Measurements from ENCODE around the gene CDT1. TPM values are rescaled to one million over a fixed set of nuclear protein-coding genes. Genes with fewer than 3 reads are reported as not detected.

CDT1 gene
- total RNA-seq, 2 donors from 2014 or later: 0.71 TPM; not detected in 1

DNA sequence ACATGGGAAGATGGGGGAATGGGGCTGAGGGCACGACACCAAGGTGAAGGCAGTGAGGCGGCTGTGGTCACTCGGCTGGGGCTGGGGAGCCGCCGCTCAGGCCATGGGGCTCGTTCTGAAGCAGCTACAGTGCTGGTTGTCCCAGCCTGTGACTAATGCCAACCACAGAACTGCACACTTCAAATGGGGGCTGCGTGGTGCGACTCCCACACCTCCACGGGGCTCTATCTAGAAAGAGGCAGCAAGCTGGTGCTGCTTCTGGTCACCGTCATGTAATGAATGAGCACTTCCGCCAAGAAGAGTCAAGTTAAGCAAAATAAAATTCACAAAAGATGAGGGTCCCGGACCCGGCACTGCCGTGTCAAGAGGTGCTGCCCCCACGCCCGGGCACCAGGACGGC lies 33.2 kb downstream of the CDT1 start:
- DNase-seq (ENCODE audit: low spot score) (no peak), ATAC-seq (ENCODE audit: insufficient number of reproducible peaks, low FRiP score, low read depth) (no peak)
- no peak overlapping the region for H3K4me3 ChIP-seq
- TF ChIP-seq, protein P1, sequence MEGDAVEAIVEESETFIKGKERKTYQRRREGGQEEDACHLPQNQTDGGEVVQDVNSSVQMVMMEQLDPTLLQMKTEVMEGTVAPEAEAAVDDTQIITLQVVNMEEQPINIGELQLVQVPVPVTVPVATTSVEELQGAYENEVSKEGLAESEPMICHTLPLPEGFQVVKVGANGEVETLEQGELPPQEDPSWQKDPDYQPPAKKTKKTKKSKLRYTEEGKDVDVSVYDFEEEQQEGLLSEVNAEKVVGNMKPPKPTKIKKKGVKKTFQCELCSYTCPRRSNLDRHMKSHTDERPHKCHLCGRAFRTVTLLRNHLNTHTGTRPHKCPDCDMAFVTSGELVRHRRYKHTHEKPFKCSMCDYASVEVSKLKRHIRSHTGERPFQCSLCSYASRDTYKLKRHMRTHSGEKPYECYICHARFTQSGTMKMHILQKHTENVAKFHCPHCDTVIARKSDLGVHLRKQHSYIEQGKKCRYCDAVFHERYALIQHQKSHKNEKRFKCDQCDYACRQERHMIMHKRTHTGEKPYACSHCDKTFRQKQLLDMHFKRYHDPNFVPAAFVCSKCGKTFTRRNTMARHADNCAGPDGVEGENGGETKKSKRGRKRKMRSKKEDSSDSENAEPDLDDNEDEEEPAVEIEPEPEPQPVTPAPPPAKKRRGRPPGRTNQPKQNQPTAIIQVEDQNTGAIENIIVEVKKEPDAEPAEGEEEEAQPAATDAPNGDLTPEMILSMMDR (IDR thresholded peaks at IDR 0.05): no peak
- H3K27me3 ChIP-seq (replicated peaks; ENCODE audit: insufficient read depth): no peaks in the 10 kb centered on the region
- peaks cover 21% of the 10 kb centered on the region for H3K36me3 ChIP-seq
- no peaks in the 10 kb centered on the region for H3K9me3 ChIP-seq
- no peak overlapping the region for H3K27ac ChIP-seq
- H3K4me1 ChIP-seq (ENCODE audit: control insufficient read depth in 1 of 2, low read depth in 2 of 2): no peaks in the 10 kb centered on the region

GRCh38 chr16:88837806-88838205 lies 34.2 kb downstream of the CDT1 start:
- Histone ChIP-seq H3K4me3 (no peak overlapping the region), H3K4me1 (ENCODE audit: control insufficient read depth in 1 of 2, low read depth in 2 of 2) (no peaks in the 10 kb centered on the region), H3K27ac (no peak overlapping the region), H3K27me3 (replicated peaks; ENCODE audit: insufficient read depth) (no peaks in the 10 kb centered on the region), H3K9me3 (no peaks in the 10 kb centered on the region), H3K36me3 (peaks cover 21% of the 10 kb centered on the region)
- DNase-seq (ENCODE audit: low spot score) (no peak), ATAC-seq (ENCODE audit: insufficient number of reproducible peaks, low FRiP score, low read depth) (no peak)
- TF ChIP-seq, protein P1 (IDR thresholded peaks at IDR 0.05): no peak

GRCh38 chr16:88838566-88838965 lies 35.0 kb downstream of the CDT1 start:
- Histone ChIP-seq H3K4me3 (no peak overlapping the region), H3K4me1 (ENCODE audit: control insufficient read depth in 1 of 2, low read depth in 2 of 2) (no peaks in the 10 kb centered on the region), H3K27ac (no peak overlapping the region), H3K9me3 (no peaks in the 10 kb centered on the region), H3K36me3 (peaks cover 21% of the 10 kb centered on the region), H3K27me3 (replicated peaks; ENCODE audit: insufficient read depth) (no peaks in the 10 kb centered on the region)
- TF ChIP-seq, protein P1 (IDR thresholded peaks at IDR 0.05): no peak
- DNase-seq (ENCODE audit: low spot score) (no peak), ATAC-seq (ENCODE audit: insufficient number of reproducible peaks, low FRiP score, low read depth) (no peak)

- Histone ChIP-seq H3K4me1 (ENCODE audit: control insufficient read depth in 1 of 2, low read depth in 2 of 2) (no peaks in the 10 kb centered on the region), H3K36me3 (peaks cover 21% of the 10 kb centered on the region), H3K27me3 (replicated peaks; ENCODE audit: insufficient read depth) (no peaks in the 10 kb centered on the region), H3K27ac (no peak overlapping the region), H3K9me3 (no peaks in the 10 kb centered on the region), H3K4me3 (no peak overlapping the region)
- DNase-seq (ENCODE audit: low spot score) (no peak), ATAC-seq (ENCODE audit: insufficient number of reproducible peaks, low FRiP score, low read depth) (no peak)
- TF ChIP-seq, protein P1 (IDR thresholded peaks at IDR 0.05): no peak
Measured at GRCh38 chr16:88839026-88839529, 35.5 kb downstream of the CDT1 start.

GRCh38 chr16:88839745-88840599 lies 36.4 kb downstream of the CDT1 start:
- DNase-seq (ENCODE audit: low spot score): no peak
- no peaks in the 10 kb centered on the region for H3K9me3 ChIP-seq
- no peaks in the 10 kb centered on the region for H3K4me1 ChIP-seq (ENCODE audit: control insufficient read depth in 1 of 2, low read depth in 2 of 2)
- no peaks in the 10 kb centered on the region for H3K27me3 ChIP-seq (replicated peaks; ENCODE audit: insufficient read depth)
- H3K36me3 ChIP-seq: peaks cover 21% of the 10 kb centered on the region
- no peak overlapping the region for H3K27ac ChIP-seq
- ATAC-seq (ENCODE audit: insufficient number of reproducible peaks, low FRiP score, low read depth): no peak
- H3K4me3 ChIP-seq: no peak overlapping the region
- TF ChIP-seq, protein P1 (IDR thresholded peaks at IDR 0.05): no peak

Data from thoracic aorta (tissue), 2 donors.